Activated T-helper 1 cell treated with anti-CD3 and anti-CD28 coated beads, Interleukin-12 subunit alpha, Interleukin-12 subunit beta, Interleukin-2, Interleukin-4 antibody, amounts not matched to agents 30 ng/mL and 10 ng/mL and 1 ng/mL, durations not matched to agents 14 hours and 24 hours and 36 hours (primary cell): ENCODE results near the gene ZFP3. TPM values are rescaled to one million over a fixed set of nuclear protein-coding genes. Genes with fewer than 3 reads are reported as not detected.
"Not testable (repeated sequence)": the region's sequence is repeated elsewhere in the genome, so short reads cannot be mapped to it uniquely, and the experiment has no call there.

Experiments used
- DNase-seq: peaks from one replicate; pipeline ENCODE4 v3.0.0; 2021; ENCODE audit warnings: low spot score
- H3K27ac Mint-ChIP-seq: one replicate; pipeline ENCODE4 v1.8.0; 2021; ENCODE audit warnings: mild to moderate bottlenecking, mixed read lengths
- H3K27me3 Mint-ChIP-seq: one replicate; pipeline ENCODE4 v1.8.0; 2022; ENCODE audit warnings: mild to moderate bottlenecking, moderate library complexity, mixed read lengths; ENCODE audit not compliant: insufficient read depth
- H3K36me3 Mint-ChIP-seq: one replicate; pipeline ENCODE4 v1.8.0; 2021; ENCODE audit warnings: low read depth, mixed read lengths
- H3K4me1 Mint-ChIP-seq: one replicate; pipeline ENCODE4 v1.8.0; 2021; ENCODE audit warnings: low read depth, mixed read lengths
- H3K4me3 Mint-ChIP-seq: one replicate; pipeline ENCODE4 v1.8.0; 2021; ENCODE audit warnings: mild to moderate bottlenecking, moderate library complexity, mixed read lengths
- H3K9me3 Mint-ChIP-seq: one replicate; pipeline ENCODE4 v1.8.0; 2021; ENCODE audit warnings: mixed read lengths
- intact Hi-C: fragments of 100-400 bp; cut with micrococcal nuclease; formaldehyde crosslinking; loops from one replicate; pipeline ENCODE4 v1.15.1; 2024
- total RNA-seq: library from RNA; stranded (reverse); gene quantifications from 2 replicates; pipeline ENCODE4 v1.2.3, GENCODE V29; 2022

ZFP3 gene
- total RNA-seq, 1 donor from 2014 or later = 2.0 TPM

DNA sequence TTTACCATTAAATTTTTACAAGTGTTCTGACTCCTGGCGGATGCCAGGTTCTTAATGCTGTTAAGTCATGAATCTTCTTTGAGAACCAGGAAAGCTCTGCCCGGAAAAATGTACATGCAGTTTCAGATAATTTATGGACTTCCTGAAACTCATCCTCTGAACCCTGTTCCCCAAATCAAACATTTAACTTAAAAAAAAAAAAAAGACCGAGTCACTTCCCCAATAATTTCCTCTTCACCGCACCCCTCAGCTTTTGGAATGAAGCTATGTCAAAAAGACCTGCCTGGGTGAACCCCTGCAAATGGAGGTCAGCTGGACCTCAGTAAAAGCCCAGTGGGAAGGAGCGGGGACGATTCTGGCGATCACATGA is 18.4 kb downstream of the ZFP3 start:
- no peak overlapping the region for H3K4me3 Mint-ChIP-seq
- H3K4me1 Mint-ChIP-seq = no peaks in the 10 kb centered on the region
- H3K27ac Mint-ChIP-seq = no peak overlapping the region
- peaks cover 10% of the 10 kb centered on the region for H3K36me3 Mint-ChIP-seq
- intact Hi-C loops = loop anchor here (5.0 kb wide), 1 partner anchor 81 kb away; no protein-coding TSS in a partner anchor
- no peak for DNase-seq
- peaks cover 7% of the 10 kb centered on the region for H3K27me3 Mint-ChIP-seq
- H3K9me3 Mint-ChIP-seq = peaks cover 71% of the 10 kb centered on the region

DNA sequence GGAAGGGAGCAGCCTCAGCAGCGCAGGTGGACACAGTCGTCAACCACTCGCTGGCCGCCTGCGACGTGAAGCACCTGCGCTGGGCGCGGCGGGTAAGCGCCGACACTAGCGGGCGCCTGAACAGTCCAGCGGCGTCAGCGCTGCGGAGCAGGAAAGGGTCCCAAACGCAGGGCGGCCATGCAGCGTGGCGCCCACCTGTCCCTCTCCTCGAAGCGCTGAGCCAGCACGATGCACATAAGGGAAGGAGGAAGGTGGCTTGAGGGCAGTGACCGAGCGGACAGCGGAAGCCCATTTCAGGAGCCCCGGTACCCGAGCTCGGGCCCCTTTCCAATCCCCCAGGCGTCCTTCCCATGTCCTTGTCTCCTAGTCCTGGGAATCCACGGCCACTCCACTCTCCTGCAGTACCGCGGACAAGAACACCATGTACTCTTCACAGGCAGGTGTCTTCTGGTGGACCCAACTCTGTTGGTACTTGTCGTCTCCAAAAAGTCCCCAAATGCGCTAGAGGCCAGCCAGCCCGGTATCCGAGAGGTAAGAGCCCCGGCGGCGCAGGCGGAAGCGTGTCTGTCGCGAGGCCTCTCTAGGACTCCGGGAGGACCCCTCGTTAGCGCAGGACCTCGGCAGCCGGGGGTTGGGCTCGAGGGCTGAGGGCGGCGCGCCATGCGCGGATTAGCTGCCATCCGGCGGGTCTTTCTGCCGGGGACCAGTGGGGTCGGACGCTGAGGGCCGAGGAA is 19.0 kb downstream of the ZFP3 start:
- H3K4me3 Mint-ChIP-seq = no peak overlapping the region
- H3K4me1 Mint-ChIP-seq = no peaks in the 10 kb centered on the region
- H3K9me3 Mint-ChIP-seq = peaks cover 67% of the 10 kb centered on the region
- no peak for DNase-seq
- intact Hi-C loops = loop anchor here (5.0 kb wide), 1 partner anchor 80 kb away; no protein-coding TSS in a partner anchor
- H3K36me3 Mint-ChIP-seq = peaks cover 5% of the 10 kb centered on the region
- H3K27me3 Mint-ChIP-seq = peaks cover 7% of the 10 kb centered on the region
- no peak overlapping the region for H3K27ac Mint-ChIP-seq

DNA sequence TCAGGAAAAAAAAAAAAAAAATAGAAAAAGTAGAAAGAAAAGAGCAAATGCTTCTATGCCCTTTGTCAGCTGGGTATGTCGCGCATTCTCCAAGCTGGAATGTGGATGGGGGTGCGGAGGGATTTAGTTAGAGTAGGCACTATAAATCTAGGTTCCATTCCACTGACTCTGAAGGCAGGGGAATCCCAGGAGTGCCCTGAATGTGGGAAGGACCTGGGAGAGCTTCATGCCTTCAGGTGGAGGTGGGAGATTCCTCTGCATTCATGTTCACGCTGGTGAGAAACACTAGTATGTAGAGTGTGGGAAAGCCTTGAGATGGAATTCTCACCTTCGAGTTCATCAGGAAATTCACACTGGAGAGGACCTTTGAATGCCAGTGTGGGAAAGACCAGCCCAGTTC is 21.0 kb downstream of the ZFP3 start:
- DNase-seq = no peak
- no peak overlapping the region for H3K4me3 Mint-ChIP-seq
- no peaks in the 10 kb centered on the region for H3K4me1 Mint-ChIP-seq
- peaks cover 7% of the 10 kb centered on the region for H3K27me3 Mint-ChIP-seq
- intact Hi-C loops = loop anchor here (5.0 kb wide), 1 partner anchor 78 kb away; no protein-coding TSS in a partner anchor
- no peak overlapping the region for H3K27ac Mint-ChIP-seq
- H3K36me3 Mint-ChIP-seq = no peaks in the 10 kb centered on the region
- H3K9me3 Mint-ChIP-seq = peaks cover 59% of the 10 kb centered on the region

DNA sequence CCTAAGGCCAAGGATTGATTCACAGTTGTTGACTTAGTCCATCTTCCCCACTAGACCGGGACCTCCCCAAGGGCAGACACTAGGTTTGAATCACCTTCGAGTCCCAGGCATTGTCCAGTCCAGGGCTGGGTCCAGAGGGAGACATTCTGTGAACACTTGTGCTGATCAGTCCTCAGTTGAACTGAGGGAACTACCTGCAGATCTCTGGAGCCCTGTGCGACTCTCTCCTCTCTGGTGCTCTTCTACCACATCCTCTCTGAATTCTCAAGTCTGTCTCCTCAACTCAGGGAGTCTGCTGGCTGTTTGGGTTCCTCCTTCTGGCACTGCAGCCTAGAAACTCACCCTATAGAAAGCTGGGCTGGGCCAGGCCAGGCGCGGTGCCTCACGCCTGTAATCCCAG is 22.6 kb downstream of the ZFP3 start:
- H3K4me1 Mint-ChIP-seq = no peaks in the 10 kb centered on the region
- no peak overlapping the region for H3K4me3 Mint-ChIP-seq
- H3K9me3 Mint-ChIP-seq = peaks cover 53% of the 10 kb centered on the region
- intact Hi-C loops = no loop called here
- H3K27ac Mint-ChIP-seq = no peak overlapping the region
- H3K36me3 Mint-ChIP-seq = peaks cover 9% of the 10 kb centered on the region
- H3K27me3 Mint-ChIP-seq = peaks cover 7% of the 10 kb centered on the region
- no peak for DNase-seq

DNA sequence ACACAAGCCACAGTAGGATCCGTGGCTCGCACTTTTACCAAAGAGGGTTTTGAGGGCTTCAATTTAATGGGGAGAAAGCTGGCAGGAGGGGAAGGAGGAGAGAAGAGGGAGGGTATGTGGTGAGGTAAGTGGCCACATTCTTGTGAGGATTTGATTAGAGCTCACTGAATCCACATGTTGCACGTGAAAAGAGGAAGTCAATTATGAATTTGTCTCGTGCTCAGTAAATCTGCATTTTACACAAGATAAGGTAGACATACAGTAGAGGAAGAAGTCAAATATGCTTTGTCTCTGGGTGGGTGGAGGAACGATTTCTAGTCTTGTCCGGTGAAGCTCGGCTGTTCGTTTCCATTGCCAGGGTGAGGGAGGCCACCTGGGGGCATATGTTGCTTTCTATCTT is 32.5 kb downstream of the ZFP3 start:
- Mint-ChIP-seq H3K9me3 (peaks cover 34% of the 10 kb centered on the region), H3K36me3 (peaks cover 54% of the 10 kb centered on the region), H3K4me1 (peaks cover 13% of the 10 kb centered on the region), H3K27me3 (peaks cover 2% of the 10 kb centered on the region), H3K27ac (peak overlapping the region; percentile 66), H3K4me3 (peak overlapping the region; percentile 86)
- intact Hi-C loops = loop anchor here (1.0 to 10.0 kb wide), 5 partner anchors 33 to 376 kb away; partner anchors contain the start of genes C1QBP, DERL2, MIS12 and RABEP1
- no peak for DNase-seq

DNA sequence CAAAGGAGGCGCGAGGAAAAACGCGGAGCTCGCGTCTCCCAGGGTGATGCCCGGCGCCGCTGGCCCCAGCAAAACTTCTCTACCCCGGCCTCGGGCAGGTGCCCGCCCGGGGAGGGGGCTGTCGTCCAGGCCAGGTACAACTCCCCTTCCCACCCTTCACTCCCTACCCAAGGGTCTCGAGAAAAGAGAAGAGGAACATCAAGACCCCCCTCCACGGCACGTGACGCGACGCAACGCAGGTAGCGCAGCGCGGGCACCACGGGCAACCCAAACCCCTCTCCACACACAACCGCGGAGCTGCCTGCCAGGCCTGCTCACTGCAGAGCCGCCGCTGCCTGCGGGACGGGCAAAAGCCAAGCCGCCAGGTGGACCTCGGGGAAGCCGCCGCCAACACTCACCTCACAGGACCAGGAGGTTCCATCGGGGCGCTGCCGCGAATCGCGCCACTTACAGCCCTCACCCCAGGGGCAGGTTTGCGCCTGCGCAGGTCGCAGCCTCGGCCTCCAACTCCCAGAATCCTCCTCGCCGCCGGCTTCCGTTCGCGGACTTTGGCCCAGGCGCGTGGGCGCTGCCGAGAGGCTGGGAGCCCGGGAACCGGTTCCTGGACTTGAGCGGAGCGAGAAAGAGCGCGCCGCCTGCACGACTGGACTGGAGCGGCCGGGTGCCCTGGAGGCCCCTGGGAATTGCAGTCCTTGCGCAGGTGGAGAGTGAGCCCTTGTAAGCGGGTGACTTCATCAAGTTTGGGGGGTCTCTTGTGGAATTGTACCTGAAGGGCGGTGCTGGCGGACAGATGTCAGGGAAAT is 33.3 kb downstream of the ZFP3 start, which contains the start of gene ZNF232:
Gene ZNF232 (minus strand): TSS at position 477 of the 803 bp plus-strand sequence. CDS start 56 bp downstream, at position 421.
- intact Hi-C loops = loop anchor here (1.0 to 10.0 kb wide), 5 partner anchors 33 to 376 kb away; partner anchors contain the start of genes C1QBP, DERL2, MIS12 and RABEP1
- DNase-seq = peak; percentile 91
- peak within 1 kb of the TSS; percentile 79 for H3K27ac Mint-ChIP-seq
- peaks cover 46% of the 10 kb centered on the region for H3K36me3 Mint-ChIP-seq
- peaks cover 27% of the 10 kb centered on the region for H3K9me3 Mint-ChIP-seq
- H3K4me1 Mint-ChIP-seq = peaks cover 13% of the 10 kb centered on the region
- peak within 1 kb of the TSS; percentile 86 for H3K4me3 Mint-ChIP-seq
- H3K27me3 Mint-ChIP-seq = peaks cover 6% of the 10 kb centered on the region

DNA sequence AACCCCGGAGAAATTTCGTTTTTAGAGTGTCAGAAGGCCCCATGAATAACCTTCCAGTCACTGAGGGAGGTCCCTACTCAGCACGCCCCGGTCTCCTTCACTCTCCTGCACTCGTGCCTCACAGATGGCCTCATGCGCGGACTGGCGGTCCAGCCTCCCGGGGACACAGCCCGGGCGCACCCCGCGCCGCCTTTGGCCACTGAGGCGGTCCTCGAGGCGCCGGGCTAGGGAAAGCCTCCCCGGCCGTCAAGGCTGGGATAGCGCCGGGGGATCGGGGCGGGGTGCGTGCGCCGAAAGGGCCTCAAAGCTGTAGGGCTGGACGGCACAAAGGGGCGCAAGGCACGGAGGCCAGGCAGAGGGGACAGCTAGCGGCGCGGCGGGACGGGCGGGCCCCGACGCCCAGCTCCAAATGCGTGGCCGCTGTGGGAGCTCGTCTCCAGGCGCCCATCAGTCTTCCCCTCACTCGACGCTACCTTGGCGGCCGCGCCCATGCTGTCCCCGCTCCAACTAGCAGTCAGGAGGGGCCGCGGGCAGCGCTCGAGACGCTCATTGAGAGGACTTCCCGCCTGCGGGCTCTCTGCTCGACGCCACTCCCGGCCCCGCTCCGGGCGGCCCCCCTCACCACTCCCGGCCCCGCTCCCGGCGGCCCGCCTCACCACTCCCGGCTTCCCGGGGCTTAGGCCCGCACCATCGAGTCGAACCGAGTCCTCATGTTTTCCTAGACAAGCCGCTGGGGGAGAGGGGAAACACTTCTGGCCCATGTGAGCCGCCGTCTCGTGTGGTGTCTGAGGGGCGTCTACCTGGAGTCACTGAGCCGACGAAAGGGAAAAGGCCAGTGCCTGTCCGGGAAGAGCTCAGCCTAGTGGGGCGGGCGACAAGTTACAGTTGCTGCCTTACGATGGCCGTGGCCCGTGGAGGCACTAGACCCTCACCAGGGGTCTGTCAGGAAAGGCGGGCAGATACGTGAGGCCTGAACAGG is 37.7 kb downstream of the ZFP3 start, which contains the start of gene USP6:
Gene USP6 (plus strand): TSS at position 360 of the 979 bp plus-strand sequence. CDS start 14,336 bp downstream, outside the sequence.
- Mint-ChIP-seq H3K27me3 (peaks cover 25% of the 10 kb centered on the region), H3K4me3 (no peak within 1 kb of the TSS), H3K27ac (no peak within 1 kb of the TSS), H3K36me3 (peaks cover 12% of the 10 kb centered on the region), H3K9me3 (peaks cover 7% of the 10 kb centered on the region), H3K4me1 (peaks cover 3% of the 10 kb centered on the region)
- intact Hi-C loops = loop anchor here (10.0 kb wide), 1 partner anchor 81 kb away; the partner anchor contains the start of gene SLC52A1
- no peak for DNase-seq

DNA sequence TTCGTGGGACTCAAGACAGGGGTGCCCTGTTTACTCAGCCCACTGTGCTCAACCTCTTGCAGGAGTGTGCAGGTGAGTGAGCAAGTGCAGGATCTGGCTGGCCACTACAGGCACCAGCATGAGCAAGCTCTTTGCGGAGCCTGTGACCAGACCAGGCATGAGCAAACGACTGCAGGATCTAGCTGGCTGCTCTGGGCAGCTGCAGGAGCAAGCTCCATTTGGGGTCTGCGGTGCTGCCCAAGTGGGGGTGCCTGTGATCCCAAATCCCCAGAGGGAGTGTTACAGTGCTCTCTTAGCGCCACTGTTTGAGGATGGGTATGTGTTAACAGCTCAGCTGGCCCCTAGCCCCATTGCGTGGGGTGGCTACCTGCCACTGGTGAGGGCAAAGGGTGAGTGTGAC is 40.0 kb downstream of the ZFP3 start:
- H3K36me3 Mint-ChIP-seq = peaks cover 7% of the 10 kb centered on the region
- intact Hi-C loops = loop anchor here (10.0 kb wide), 1 partner anchor 83 kb away; the partner anchor contains the start of gene SLC52A1
- no peak for DNase-seq
- H3K27ac Mint-ChIP-seq = no peak overlapping the region
- peaks cover 7% of the 10 kb centered on the region for H3K9me3 Mint-ChIP-seq
- H3K4me3 Mint-ChIP-seq = no peak overlapping the region
- H3K4me1 Mint-ChIP-seq = no peaks in the 10 kb centered on the region
- peaks cover 37% of the 10 kb centered on the region for H3K27me3 Mint-ChIP-seq

DNA sequence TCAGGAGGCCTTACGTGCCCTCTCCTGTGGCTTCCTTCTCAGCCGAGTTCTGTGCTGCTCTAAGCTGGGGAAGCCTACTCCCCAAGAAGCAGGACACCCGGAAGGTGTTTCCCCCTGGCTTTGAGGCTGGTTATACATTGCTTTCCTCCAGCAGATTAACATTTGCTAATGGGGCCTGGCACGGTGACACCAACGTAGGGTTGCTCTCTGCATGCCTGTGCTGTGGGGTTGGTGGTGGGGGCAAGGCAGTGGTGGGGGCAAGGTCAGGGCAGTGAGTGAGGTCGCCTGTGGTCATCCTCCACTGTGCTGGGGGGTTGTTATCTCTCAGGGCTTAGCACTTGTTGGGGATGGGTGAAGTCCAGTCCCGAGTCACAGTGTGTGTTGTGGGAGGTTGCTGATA is 41.8 kb downstream of the ZFP3 start:
- H3K4me3 Mint-ChIP-seq = no peak overlapping the region
- H3K4me1 Mint-ChIP-seq = no peaks in the 10 kb centered on the region
- no peak for DNase-seq
- no peak overlapping the region for H3K27ac Mint-ChIP-seq
- H3K27me3 Mint-ChIP-seq = peaks cover 41% of the 10 kb centered on the region
- H3K36me3 Mint-ChIP-seq = no peaks in the 10 kb centered on the region
- H3K9me3 Mint-ChIP-seq = peaks cover 3% of the 10 kb centered on the region
- intact Hi-C loops = no loop called here

DNA sequence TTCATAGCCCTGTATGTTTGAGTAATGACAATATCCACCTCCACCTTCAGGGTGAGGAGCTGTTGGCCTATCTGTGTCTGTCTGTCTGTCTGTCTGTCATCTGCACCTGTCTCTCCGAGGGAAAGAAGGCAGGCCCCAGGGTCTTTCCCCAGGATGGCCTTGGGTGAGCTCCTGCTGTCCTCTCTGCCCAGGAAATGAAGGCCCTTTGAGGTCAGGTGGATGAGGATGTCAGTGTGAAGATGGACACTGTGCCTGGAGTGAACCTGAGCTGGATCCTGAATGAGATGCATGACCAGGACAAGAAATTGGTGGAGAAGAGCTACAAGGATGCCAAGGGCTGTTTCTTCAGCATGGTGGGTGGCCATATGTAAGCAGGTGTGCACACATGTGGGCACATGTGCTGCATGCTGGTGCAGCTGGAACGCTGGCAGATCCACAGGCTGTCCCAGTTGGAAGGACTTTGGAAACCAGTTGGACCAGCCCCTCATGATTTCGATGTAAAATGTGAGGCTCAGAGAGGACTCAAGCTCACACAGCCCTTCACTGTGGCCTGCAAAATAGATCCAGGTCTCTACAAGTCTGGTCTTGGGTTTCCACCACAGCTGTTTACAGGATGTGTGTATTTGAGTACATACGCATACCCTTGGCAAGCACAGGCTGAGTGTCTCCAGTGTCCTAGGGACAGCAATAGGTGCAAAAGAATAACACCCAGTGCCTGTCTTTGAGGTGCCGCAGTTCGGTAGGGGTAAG is 42.3 kb downstream of the ZFP3 start:
- H3K9me3 Mint-ChIP-seq, H3K4me3 Mint-ChIP-seq, H3K4me1 Mint-ChIP-seq, intact Hi-C loops, DNase-seq, H3K27ac Mint-ChIP-seq, H3K36me3 Mint-ChIP-seq: not testable (repeated sequence)
- H3K27me3 Mint-ChIP-seq = peaks cover 38% of the 10 kb centered on the region

DNA sequence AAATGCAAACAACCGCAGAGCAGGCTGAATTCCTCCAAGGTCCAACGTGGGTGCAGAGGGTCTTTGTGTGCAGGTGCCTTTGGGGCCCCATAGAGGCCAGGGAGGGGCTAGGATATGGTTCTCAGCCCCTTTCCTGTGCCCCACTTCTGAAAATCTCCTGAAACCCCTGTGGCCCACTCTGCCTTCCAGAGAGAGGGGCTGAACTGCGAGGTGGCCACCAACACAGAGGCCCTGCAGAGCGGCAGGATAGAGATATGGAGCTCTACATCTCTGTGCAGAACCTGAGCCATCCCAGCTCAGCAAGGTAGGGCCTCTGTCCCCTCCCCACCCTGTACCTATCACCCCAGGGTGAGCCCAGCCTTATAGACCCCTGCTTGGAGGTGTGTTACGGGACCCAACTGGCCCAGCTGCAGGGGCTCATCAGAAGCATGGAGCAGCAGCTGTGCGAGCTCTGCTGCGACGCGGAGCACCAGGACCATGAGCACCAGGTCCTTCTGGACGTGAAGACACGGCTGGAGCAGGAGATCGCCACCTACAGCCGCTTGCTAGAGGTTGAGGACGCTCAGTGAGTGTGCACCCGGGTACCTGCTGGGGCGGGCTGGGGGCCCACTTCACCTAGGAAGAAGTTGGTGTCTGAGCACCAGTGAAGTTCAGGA is 43.0 kb downstream of the ZFP3 start:
- intact Hi-C loops = no loop called here
- H3K4me3 Mint-ChIP-seq = no peak overlapping the region
- H3K9me3 Mint-ChIP-seq = peaks cover 3% of the 10 kb centered on the region
- no peaks in the 10 kb centered on the region for H3K36me3 Mint-ChIP-seq
- DNase-seq = no peak
- no peak overlapping the region for H3K27ac Mint-ChIP-seq
- H3K4me1 Mint-ChIP-seq = no peaks in the 10 kb centered on the region
- peaks cover 37% of the 10 kb centered on the region for H3K27me3 Mint-ChIP-seq
